GM19240 (cell line): Measurements from ENCODE around the gene MANF.
"Not testable (repeated sequence)": the region's sequence is repeated elsewhere in the genome, so short reads cannot be mapped to it uniquely, and the experiment has no call there.

Source experiments
- DNase-seq: peaks from one replicate; pipeline ENCODE4 v3.0.0; 2011; ENCODE audit warnings: low spot score; ENCODE audit not compliant: insufficient read length

MANF gene

DNA sequence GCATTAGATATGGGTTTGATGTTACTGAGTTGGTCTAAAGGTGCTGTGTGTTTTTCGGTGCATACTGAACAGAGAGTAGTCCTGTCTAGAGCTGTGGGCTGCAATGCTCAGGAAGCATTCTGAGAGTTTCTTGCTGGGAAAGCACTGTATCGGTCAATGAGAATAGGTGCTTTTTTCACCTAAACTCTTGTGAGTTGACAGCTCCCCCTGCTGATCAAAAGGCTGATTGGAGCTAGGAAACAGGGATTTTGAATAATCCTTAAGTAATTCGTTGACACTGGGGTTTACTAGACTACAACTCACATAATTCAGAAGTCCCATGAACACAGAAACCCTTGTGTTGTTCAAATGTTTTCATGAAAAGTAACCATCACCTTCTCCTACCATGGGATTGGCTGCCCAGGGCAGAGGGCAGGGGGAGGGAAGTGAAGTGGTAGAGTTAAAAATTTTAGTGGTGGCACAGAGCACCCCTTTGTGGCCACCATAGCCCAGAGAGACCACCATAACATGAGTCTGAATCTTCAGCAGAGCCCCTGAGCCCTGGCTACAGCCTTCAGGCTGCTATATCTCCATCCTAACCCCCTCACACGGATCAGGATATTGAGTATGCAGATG, 13.0 kb upstream of the MANF start:
- no peak for DNase-seq

DNA sequence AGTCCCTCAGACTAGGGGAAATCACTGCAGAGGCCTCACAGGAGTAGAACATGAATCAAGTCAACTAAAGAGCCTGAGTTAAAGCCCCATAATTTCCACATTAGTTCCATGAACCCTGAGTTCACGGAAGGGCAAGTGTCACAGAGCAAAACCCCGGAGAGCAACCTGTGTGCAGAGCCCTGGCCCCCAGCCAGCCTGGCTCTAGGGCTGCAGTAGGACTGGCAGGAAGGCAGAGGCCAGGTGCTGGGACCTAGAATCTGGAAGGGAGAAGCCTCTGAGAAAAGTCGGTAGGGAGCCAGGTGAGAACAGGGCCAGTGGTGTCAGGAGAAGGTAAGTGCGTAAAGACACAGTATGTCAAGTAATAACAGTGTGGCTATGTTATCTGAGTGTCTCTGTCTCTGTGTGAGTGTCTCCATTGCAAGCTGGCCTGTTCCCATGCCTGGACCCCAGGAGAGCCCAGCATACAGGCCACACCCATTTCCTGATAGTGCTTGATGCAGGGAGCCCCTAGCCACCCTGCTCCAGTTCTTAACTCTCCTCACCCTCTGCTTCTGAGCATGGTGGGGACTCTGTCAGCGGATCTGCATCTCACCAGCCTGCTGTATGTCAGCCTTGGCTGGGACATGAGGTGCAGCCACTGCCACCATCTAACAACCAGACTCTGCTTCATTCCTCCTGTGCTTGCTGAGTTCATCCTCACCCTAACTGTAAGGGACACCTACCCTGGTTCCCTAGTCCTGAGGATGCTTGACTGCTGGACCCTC, 11.3 kb upstream of the MANF start:
- no peak for DNase-seq

DNA sequence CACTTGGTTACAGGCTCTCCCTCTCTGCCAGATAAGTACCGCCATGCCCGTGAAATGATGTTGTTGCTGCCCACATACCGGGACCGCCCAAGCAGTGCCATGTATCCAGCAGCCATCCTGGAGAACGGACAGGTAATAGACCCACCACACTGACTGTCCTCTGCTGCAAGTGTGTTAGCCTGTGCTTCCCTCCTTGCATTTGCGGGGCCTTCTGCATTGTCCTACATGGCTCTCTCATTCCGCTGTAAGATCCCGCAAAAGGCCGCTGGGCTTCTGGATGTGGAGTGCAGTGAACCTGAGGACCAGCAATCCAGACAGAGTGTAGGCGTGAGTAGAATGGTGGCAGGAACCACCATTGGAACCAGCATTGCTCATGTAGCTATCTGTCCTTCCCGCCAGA, 10.6 kb upstream of the MANF start:
- DNase-seq, result no peak

DNA sequence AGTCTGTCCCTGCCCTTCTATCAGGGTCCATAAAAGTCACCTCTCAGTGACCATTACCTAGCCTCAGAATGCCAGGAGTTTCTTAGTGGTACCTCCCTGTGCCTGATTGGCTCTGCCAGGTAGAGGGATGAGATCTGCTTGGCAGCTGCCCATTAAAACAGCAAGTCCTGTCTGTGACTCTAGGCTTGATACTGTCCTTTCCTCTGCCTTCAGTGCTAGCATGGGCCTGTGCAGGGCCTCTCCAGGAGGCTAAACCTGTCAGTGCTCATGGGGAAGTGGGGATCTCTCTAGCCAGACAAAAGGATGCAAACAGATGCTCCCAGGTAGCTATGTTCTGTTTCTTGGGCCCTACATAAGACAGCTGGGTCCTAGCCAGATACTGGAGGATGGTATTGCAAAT, 10.0 kb upstream of the MANF start:
- DNase-seq, result no peak

DNA sequence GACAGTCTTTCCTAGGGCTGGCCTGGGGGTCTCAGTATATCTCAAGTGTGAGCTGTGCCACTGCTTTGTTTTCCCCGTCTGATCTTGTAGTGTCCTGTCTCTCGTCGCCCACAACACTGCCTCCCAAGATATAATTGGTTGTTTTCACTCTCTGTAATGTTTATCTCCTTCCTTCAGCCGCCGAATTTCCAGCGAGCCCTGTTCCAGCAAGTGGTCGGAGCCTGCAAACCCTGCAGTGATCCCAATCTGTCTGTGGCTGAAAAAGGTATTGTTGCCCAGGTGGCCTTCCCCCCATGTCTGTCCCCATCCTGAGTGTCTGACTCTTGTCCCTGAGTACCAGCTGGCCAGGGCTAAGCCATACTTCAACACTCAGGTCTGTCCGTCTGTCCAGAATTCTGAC, 9.5 kb upstream of the MANF start:
- DNase-seq, result no peak

DNA sequence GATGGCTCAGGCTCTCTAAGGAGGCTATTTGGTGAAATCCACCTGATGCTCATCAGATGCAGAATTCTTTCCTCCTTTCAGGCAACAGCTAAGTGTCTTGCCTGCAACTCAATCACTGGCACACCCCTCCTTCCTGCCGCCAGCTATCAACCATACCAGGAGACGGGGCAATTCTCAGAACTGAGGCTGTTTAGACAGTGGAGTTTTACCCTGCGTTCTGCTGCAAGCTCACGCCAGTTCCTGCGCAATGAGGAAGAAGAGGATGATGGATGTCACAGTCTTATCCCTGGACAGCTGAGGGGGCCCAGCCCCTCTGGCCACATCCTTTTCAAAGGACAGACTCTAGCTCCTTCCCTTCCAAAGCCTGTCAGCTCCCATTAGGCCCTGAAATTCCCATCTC, 7.0 kb upstream of the MANF start:
- DNase-seq, result no peak

DNA sequence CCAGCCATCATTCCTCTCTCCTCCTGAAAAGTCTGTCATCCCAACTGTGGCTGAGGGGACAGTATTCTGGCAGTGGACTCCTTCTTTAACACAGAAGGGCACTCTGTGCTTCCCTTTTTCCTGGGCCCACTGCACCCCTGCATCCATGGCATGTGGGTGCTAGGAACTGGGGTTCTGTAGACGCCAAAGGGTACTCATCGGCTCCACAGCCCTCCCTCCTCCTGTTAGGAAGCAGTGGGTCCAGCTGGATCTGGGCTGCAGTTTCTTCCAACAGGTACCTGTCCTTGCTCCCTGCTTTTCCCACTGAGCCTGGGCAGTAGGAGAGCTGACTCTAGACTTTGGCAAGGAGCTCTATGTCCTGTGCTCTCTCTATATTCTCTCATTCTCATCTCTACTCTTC, 6.4 kb upstream of the MANF start:
- no peak for DNase-seq

DNA sequence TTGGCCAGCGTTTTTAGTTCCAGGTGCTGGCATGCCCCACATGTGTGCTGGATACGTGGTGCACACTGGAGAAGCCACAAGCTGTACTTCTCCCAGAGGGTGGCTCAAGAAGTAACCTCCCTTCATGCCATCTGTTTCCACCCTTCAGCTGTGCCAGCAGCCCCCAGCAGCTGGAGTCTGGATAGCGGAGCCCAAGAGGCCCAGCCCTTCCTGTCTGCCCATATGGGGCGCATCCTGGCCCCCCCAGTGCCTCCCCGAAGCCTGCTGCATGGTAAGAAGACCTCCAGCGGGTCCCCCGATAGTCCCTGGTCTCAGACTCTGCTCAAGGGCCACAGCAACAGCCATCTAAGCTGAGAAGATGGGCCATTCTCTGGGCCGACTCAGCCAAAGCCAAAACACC, 5.8 kb upstream of the MANF start:
- no peak for DNase-seq

DNA sequence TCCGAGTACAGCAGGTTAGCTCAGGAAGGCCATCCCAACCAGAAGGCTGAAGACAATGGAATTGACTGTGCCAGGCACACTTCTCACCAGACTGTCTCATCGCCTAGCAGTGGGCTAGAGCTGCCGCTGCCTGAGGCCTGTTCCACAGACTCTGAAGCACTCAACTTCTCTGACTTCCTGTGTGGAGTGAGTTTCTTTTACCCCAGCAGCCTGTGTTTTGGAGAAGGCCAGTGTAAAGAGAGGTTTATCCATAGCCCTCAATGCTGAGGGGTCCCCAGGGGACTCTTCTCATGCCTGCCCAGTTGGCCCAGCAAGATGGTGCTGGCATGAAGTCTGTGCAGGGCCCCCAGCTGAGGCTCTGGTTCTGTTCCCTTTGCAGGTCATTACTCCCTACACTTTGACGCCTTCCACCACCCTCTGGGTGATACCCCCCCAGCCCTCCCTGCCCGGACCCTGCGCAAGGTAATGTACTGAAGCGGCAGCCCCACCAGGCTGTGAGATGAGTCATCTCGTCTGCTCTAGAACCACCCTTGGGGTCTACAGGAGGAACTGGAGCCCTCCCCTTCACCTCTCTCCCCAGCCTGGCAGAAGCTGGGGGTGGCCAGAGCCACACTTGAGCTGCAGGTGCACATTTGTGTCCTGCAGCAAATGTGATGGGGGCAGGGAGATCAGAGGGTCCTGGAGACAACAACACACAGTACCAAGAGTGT, 5.2 kb upstream of the MANF start:
- DNase-seq, result no peak

DNA sequence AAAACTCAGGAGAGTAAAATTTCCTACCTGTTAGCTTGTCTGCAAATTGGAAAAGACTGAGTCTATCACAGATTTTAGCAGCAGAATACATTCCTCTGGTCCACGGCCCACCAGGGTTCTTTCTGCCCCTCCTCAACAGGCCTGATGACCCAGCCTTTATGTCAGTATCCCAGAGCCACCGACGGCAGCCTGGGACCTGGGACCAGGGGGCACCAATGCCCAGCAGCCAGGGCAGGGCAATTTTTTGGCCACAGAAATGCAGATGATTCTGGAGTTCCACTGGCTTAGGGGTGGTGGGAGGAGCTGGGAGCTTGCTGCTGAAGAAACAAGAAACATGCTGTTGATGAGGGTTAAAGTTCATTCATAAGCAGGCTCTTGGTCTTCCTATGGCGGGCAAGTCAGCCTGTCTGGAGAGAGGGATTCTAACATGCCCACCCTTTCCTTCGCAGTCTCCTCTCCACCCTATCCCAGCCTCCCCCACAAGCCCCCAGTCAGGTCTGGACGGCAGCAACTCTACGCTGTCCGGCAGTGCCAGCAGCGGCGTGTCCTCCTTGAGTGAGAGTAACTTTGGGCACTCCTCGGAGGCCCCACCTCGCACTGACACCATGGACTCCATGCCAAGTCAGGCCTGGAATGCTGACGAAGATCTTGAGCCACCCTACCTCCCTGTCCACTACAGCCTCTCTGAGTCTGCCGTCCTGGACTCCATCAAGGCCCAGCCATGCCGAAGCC, 4.3 kb upstream of the MANF start:
- DNase-seq, result no peak

DNA sequence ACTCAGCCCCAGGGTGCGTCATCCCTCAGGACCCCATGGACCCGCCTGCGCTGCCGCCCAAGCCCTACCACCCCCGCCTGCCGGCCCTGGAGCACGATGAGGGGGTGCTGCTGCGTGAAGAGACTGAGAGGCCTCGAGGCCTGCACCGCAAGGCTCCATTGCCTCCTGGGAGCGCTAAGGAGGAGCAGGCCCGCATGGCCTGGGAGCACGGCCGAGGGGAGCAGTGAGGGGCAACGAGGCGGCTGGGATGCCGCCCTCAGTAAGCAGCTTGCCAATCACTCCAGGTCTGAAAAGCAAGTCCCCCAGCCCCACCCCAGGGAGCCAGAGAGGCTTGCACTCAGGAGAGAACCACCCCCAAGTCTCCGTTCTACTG, 3.8 kb upstream of the MANF start:
- DNase-seq, result no peak

DNA sequence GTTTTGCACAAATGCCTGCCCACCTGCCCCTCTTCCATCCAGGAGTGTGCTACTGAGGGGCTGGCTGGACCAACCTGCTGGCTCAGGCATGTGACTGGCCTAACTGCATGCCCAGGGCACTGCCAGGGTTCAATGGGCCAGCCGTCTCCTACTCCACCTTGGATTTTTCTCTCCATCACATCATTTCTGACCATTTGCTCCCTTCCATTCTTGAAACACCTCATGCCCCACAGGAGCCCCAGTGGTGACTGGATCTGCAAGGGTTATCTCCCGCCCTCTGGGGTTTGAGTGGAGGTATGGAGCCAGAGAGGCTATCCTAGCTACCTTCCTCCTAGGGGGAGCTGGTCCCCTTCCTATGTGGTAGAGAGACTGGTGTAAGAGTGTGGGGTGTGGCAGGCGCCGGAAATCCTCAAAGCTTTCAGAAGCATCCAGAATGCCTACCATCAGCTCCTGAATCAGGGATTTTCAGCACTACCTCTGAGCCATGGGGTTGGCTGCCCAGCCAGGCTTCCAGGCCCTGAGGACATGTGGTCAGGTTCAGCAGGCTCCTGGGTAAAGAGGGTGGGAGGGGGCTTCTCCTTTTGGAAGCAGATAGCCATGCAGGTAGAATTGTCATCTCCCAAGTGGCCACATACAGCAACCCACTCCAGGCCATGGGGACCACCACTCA, 2.9 kb upstream of the MANF start:
- no peak for DNase-seq

DNA sequence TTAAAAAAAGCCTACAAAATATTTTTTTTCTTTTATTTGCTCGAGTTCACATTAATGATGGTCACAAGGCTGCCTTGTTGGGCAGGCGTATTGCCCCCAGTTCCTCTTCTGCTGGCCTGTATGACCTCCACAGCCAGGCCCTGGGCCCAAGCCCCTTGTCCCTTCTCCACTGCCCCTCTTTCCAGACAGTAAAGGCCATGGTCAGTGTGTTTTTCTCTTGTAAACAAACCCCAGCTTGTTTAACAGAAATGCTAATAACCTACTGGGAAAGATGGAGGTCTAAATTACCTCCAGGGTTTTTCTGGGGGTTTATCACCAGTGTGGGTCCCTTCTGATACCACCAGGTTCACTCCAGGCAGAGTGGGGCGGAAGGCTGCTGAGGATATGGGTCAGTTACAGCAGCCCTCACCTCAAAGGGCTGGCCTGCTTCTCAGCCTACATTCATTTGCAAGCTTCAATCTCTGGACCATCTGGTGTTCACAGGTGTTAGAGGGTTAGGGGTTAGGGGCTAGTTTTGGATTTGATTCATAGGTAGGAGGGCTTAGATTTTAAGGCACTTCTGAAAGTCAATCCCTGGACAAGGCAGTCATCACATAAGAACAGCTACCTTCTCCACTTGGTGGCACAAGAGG, 2.0 kb upstream of the MANF start:
- DNase-seq, result no peak

DNA sequence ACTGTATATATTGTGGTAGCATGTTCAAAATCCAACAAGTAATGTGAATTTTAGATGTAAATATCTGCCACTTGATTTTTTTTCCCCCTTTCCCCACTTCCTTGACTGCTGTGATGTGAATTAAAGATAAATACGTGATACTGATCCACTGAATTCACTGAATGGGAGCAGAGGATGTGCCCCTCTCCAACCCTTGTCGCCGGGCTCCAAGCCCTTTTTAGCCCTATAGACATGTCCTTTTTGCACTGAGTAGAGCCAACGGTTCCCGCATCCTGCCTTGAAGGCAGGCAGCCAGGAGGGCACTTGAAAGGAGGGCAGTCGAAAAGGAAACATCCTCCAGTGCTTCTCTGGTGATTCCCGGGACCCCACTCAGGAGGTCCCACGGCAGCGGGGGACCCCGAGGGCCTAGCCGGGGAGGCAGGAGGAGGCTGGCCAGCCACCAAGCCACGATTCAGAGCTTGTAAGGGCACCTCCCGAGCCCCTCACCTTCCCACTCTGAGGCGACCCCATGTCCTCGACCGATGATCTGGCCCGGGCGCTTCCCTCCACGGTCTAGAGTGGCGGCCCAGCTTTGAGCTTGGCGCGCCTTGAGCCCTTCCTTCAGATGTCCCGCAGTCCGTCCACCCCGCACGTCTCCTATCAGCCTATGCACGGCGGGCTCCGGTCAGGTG, 901 bp upstream of the MANF start:
- DNase-seq, result peak; percentile 38

DNA sequence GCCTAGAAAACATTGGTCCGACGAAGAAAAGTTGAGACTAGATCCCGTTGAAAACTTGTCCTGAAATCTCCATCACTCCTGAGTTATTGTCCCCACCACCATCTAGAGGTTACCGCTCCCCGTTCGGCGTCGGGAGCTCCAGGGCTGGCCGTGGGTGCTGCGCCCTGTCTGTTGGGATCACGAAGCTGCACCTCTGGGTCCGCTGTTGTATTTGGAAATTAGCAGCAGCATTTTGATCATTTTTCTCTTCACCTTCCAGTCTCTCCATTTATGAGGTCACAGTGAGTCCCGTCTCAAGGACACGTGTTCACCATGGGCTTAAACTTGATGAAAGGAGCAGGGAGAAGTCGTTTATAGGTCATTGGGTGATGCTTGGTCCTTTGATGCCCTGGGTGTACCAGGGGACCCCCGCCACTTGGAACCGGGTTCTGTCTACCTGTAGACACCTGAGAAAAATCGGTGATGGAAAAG, 565 bp downstream of the MANF start:
- no peak for DNase-seq

DNA sequence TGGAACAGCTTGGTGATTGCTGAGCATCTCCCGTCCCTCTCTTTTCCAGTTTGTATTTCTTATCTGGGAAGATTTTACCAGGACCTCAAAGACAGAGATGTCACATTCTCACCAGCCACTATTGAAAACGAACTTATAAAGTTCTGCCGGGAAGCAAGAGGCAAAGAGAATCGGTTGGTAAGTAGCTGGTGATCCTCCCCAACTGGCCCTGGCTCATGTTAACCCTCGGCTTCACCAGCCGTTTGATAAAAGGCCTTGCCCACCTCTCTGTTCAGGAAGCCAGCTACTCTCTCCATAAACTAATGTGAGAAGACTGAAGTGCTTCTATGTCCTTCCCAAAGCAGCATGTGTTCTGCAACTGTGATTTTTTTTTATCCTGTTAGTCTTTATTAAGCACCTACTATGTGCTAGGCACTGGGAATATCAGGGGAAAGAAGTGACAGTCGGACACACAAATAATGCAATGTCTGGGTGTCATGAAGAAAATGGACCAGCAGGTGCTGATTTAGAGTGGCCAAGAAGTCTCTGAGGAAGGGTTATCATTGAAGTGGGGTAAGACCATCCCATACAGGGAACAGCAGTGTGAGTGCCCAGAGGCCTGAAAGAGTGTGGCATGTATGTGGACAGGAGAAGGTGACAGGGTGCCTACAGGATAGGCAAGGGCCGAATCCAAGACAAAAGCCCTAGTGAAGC, 1.2 kb downstream of the MANF start:
- no peak for DNase-seq

DNA sequence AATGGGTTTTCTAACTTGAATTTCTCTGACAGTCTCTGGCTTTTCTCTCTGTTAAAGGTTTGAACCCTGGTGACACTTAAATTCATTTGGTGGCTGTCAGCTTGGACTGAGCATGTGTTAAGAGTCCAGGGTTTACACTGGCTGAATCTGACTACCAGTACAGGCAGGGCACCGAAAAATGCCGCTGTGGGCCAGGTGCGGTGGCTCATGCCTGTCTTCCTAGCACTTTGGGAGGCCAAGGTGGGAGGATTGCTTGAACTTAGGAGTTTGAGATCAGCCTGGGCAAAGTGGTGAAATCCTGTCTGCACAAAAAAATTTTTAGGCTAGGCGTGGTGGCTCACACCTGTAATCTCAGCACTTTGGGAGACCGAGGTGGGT, 1.8 kb downstream of the MANF start:
- no peak for DNase-seq

DNA sequence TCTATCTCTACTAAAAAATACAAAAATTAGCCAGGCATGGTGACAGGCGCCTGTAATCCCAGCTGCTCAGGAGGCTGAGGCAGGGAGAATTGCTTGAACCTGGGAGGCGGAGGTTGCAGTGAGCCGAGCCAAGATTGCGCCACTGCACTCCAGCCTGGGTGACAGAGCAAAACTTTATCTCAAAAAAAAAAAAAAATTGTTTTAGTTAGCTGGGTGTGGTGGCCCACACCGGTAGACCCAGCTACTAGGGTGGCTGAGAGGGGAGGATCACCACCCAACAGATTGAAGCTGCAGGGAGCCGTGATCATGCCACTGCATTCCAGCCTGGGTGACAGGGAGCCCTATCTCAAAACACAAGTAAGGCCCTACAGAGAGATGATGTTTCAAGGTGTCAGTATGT, 2.2 kb downstream of the MANF start:
- DNase-seq, result not testable (repeated sequence)

DNA sequence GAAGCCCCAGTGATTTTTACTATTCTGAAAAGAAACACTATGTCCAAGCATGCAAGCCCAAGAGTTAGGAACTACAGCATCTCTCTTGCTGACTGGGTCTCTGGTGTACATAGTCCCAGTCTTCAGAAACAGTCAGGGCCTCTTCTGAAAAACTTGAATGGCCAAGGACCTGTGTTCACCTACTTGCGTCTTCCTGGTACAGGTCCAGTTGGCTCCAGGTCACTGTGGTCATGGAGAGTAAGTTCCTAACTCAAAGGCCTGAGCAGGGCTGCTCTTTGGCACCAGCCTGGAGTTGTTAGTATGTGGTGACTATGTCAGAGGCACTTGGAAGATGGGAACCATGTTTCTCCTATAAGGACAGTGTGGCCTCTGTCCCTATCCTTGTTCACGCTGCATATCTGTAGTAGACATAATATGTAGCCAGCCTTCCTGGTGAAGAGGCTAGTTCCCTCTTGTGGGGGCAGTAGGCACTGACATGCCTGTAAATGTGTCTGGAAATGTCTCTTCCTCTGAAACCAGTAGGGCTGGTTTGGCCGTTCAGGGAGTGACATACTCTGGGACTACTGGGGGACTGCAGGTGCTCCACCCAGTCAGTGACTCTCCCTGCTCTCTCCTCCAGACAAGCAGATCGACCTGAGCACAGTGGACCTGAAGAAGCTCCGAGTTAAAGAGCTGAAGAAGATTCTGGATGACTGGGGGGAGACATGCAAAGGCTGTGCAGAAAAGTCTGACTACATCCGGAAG, 3.4 kb downstream of the MANF start:
- DNase-seq, result no peak
